Effector CD8-positive, alpha-beta T cell (primary cell): ENCODE data around the gene MAGEA12.
"Not testable (repeated sequence)": the region's sequence is repeated elsewhere in the genome, so short reads cannot be mapped to it uniquely, and the experiment has no call there.

ENCODE experiments used
- DNase-seq: peaks from one replicate; lab custom pipeline; 2025; lab: John Stamatoyannopoulos, UW
- total RNA-seq, 4 experiments: gene quantifications; one replicate each; lab custom pipeline; 2026; lab: John Stamatoyannopoulos, UW

Gene MAGEA12, protein sequence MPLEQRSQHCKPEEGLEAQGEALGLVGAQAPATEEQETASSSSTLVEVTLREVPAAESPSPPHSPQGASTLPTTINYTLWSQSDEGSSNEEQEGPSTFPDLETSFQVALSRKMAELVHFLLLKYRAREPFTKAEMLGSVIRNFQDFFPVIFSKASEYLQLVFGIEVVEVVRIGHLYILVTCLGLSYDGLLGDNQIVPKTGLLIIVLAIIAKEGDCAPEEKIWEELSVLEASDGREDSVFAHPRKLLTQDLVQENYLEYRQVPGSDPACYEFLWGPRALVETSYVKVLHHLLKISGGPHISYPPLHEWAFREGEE
- 0 to 0.27 (median 0.09) reads per million in 4 experiments for total RNA-seq

DNA sequence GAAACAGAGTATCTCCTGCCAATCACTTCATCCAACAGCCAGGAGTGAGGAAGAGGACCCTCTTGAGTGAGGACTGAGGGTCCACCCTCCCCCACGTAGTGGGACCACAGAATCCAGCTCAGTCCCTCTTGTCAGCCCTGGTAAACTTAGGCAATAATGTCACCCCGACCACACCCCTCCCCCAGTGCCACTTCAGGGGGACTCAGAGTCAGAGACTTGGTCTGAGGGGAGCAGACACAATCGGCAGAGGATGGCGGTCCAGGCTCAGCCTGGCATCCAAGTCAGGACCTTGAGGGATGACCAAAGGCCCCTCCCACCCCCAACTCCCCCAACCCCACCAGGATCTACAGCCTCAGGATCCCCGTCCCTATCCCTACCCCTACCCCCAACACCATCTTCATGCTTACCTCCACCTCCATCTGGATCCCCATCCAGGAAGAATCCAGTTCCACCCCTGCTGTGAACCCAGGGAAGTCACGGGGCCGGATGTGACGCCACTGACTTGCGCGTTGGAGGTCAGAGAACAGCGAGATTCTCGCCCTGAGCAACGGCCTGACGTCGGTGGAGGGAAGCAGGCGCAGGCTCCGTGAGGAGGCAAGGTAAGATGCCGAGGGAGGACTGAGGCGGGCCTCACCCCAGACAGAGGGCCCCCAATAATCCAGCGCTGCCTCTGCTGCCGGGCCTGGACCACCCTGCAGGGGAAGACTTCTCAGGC, at the start of gene MAGEA12, which contains the start of gene CSAG1:
Gene MAGEA12, plus strand, starts transcription at position 497 of the 715 bp plus-strand sequence. CDS start 2,405 bp downstream, outside the sequence.
Gene CSAG1, minus strand, starts transcription at position 461 of the 715 bp plus-strand sequence. CDS start 1,261 bp downstream, outside the sequence.
- no peak for DNase-seq

DNA sequence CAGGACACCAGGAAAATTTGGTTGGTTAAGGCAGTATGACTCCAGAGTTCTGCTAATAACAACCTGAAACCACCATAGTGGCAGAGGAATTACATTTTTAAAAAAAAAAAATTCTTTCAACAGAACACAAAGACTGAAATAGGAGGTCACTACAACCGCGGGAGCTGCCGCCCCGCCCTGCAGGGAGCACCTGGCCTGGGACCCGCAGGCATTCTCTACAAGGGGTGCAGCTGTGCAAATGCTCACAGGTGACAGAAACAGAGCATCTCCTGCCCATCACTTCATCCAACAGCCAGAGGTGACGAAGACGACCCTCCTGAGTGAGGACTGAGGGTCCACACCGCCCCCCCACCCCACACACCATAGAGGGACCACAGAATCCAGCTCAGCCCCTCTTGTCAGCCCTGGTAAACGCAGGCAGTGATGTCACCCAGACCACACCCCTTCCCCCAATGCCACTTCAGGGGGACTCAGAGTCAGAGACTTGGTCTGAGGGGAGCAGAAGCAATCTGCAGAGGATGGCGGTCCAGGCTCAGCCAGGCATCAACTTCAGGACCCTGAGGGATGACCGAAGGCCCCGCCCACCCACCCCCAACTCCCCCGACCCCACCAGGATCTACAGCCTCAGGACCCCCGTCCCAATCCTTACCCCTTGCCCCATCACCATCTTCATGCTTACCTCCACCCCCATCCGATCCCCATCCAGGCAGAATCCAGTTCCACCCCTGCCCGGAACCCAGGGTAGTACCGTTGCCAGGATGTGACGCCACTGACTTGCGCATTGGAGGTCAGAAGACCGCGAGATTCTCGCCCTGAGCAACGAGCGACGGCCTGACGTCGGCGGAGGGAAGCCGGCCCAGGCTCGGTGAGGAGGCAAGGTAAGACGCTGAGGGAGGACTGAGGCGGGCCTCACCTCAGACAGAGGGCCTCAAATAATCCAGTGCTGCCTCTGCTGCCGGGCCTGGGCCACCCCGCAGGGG, 35.3 kb upstream of the MAGEA12 start, which contains the start of gene MAGEA3:
Gene MAGEA3, plus strand, starts transcription at position 843 of the 980 bp plus-strand sequence. CDS start 2,039 bp downstream, outside the sequence.
- not testable (repeated sequence) for DNase-seq

DNA sequence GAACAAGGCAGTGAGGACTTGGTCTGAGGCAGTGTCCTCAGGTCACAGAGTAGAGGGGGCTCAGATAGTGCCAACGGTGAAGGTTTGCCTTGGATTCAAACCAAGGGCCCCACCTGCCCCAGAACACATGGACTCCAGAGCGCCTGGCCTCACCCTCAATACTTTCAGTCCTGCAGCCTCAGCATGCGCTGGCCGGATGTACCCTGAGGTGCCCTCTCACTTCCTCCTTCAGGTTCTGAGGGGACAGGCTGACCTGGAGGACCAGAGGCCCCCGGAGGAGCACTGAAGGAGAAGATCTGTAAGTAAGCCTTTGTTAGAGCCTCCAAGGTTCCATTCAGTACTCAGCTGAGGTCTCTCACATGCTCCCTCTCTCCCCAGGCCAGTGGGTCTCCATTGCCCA, 33.2 kb upstream of the MAGEA12 start:
- not testable (repeated sequence) for DNase-seq

DNA sequence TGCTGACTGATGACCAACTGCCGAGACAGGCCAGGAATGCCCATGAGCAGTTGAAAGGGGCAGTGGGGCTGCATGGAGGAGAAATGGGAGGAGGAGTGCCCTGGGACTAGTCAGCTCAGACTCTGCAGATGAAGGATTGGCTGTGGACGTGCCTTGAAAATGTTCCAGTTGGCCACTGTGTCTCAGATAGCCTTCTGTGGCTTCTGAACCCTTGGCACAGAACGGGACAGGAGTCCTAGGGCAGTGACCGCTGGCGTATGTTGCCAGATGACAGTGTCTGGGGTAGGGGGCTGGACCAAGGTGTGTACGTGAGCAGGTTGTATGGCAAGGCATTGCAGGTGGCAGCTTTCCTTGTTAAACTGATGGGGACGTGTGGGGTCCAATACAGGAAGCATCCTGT, 27.1 kb upstream of the MAGEA12 start:
- not testable (repeated sequence) for DNase-seq

DNA sequence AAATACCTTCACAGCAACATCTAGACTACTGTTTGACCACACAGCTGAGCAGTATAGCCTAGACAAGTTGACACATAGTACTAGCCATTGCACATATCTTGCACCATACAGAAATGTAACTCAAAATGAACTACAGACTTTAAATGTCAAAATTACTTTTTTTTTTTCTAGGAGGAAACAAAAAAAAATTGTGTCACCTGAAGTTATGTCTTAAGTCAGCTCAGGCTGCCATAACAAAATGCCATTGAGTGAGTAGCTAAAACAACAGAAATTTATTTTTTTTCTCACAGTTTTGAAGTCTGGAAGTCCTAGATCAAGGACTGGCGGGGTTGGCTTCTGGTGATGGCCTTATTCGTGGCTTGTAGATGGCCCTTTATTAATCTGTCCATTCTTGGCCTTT, 24.4 kb upstream of the MAGEA12 start, which contains the start of gene CSAG2:
Gene CSAG2, minus strand, starts transcription at position 101 of the 400 bp plus-strand sequence. CDS start 161 bp downstream, outside the sequence.
- DNase-seq, result not testable (repeated sequence)

DNA sequence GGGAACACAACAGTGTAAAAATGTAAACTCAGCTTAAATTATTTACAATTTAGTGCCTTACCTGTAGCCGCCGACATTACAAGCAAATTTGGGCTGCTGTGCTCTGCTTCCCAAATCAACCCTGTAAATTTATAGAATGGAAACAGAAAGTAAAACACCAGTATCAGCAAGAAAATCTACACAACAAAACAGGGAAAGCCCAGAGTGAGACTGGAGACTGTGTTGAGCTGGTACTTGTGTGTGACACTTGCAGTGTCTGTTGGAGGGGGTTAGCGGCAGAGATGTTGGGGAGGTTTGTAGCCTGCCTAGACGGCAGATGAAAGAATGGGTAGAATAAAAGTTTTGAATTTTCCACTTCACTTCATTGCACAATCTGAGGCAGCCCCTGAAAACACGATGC, 20.4 kb upstream of the MAGEA12 start:
- not testable (repeated sequence) for DNase-seq

DNA sequence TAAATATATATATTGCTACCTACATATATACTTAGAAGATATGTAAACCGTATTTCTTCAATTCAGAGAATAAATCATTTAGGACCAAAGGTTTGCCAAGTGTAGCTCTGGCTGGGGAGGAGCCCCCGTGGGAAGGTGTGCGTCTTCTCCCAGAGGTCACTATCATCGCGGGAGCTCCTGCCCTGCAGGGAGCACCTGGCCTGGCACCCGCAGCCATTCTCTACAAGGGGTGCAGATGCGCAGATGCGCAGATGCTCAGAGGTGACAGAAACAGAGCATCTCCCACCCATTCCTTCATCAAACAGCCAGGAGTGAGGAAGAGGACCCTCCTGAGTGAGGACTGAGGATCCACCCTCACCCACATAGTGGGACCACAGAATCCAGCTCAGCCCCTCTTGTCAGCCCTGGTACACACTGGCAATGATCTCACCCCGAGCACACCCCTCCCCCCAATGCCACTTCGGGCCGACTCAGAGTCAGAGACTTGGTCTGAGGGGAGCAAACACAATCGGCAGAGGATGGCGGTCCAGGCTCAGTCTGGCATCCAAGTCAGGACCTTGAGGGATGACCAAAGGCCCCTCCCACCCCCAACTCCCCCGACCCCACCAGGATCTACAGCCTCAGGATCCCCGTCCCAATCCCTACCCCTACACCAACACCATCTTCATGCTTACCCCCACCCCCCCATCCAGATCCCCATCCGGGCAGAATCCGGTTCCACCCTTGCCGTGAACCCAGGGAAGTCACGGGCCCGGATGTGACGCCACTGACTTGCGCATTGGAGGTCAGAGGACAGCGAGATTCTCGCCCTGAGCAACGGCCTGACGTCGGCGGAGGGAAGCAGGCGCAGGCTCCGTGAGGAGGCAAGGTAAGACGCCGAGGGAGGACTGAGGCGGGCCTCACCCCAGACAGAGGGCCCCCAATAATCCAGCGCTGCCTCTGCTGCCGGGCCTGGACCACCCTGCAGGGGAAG, 19.5 kb upstream of the MAGEA12 start, which contains the start of gene MAGEA2B:
Gene MAGEA2B, plus strand, starts transcription at position 814 of the 973 bp plus-strand sequence. CDS start 2,479 bp downstream, outside the sequence.
- not testable (repeated sequence) for DNase-seq

DNA sequence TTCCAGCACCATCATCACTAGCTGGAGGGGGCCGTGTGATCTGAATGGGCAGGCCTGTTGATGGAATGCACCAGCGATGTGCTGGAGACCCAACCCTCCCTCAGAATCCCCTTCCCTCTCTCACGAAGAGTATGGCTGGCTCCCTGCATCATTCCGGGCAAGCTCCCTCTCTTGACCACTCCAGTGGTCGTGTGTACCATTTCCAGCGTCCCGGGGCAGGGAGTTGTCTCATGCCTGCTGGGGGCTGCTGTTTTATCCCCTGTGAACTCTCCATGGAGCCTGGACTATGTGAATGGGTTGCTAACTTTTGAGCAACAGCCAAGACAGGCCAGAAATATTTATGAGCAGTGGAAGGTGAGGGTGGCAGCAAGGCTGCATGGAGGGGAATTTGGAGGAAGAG, 8.1 kb upstream of the MAGEA12 start:
- no peak for DNase-seq

DNA sequence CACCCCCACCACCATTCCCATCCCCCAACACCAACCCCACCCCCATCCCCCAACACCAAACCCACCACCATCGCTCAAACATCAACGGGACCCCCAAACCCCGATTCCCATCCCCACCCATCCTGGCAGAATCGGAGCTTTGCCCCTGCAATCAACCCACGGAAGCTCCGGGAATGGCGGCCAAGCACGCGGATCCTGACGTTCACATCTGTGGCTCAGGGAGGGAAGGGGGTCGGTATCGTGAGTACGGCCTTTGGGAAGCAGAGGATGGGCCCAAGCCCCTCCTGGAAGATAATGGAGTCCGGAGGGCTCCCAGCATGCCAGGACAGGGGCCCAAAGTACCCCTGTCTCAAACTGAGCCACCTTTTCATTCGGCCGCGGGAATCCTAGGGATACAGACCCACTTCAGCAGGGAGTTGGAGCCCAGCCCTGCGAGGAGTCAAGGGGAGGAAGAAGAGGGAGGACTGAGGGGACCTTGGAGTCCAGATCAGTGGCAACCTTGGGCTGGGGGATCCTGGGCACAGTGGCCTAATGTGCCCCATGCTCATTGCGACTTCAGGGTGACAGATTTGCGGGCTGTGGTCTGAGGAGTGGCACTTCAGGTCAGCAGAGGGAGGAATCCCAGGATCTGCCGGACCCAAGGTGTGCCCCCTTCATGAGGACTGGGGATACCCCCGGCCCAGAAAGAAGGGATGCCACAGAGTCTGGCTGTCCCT, 744 bp downstream of the MAGEA12 start:
- DNase-seq, result not testable (repeated sequence)

DNA sequence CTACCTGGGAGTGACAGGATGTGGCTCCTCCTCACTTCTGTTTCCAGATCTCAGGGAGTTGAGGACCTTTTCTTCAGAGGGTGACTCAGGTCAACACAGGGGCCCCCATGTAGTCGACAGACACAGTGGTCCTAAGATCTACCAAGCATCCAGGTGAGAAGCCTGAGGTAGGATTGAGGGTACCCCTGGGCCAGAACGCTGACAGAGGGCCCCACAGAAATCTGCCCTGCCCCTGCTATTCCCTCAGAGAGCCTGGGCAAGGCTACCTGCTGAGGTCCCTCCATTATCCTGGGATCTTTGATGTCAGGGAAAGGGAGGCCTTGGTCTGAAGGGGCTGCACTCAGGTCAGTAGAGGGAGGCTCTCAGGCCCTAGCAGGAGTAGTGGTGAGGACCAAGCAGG, 1.5 kb downstream of the MAGEA12 start:
- no peak for DNase-seq

DNA sequence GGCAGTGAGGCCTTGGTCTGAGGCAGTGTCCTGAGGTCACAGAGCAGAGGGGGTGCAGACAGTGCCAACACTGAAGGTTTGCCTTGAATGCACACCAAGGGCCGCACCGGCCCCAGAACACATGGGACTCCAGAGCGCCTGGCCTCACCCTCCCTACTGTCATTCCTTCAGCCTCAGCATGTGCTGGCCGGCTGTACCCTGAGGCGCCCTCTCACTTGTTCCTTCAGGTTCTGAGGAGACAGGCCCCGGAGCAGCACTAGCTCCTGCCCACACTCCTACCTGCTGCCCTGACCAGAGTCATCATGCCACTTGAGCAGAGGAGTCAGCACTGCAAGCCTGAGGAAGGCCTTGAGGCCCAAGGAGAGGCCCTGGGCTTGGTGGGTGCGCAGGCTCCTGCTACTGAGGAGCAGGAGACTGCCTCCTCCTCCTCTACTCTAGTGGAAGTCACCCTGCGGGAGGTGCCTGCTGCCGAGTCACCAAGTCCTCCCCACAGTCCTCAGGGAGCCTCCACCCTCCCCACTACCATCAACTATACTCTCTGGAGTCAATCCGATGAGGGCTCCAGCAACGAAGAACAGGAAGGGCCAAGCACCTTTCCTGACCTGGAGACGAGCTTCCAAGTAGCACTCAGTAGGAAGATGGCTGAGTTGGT, 2.4 kb downstream of the MAGEA12 start:
- DNase-seq, result no peak

DNA sequence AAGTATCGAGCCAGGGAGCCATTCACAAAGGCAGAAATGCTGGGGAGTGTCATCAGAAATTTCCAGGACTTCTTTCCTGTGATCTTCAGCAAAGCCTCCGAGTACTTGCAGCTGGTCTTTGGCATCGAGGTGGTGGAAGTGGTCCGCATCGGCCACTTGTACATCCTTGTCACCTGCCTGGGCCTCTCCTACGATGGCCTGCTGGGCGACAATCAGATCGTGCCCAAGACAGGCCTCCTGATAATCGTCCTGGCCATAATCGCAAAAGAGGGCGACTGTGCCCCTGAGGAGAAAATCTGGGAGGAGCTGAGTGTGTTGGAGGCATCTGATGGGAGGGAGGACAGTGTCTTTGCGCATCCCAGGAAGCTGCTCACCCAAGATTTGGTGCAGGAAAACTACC, 3.0 kb downstream of the MAGEA12 start:
- DNase-seq, result not testable (repeated sequence)

DNA sequence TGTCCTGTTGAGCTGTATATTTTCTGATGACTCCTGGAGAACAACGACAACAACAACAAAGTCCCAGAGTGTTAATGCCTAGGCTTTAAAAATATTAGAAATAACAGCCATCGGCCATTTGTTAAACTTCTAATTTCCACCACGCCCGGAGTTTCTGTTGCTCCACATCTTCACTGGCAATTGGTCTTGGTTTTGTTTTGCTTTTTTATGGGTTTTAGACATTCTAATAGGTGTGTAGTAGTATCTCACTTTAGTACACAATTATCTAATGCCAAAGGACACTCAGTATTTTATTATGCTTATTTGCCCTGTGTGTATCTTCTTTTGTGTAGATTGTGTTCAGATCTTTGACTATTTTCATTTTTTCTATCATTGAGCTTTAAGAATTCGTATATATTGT, 5.0 kb downstream of the MAGEA12 start:
- DNase-seq, result no peak

DNA sequence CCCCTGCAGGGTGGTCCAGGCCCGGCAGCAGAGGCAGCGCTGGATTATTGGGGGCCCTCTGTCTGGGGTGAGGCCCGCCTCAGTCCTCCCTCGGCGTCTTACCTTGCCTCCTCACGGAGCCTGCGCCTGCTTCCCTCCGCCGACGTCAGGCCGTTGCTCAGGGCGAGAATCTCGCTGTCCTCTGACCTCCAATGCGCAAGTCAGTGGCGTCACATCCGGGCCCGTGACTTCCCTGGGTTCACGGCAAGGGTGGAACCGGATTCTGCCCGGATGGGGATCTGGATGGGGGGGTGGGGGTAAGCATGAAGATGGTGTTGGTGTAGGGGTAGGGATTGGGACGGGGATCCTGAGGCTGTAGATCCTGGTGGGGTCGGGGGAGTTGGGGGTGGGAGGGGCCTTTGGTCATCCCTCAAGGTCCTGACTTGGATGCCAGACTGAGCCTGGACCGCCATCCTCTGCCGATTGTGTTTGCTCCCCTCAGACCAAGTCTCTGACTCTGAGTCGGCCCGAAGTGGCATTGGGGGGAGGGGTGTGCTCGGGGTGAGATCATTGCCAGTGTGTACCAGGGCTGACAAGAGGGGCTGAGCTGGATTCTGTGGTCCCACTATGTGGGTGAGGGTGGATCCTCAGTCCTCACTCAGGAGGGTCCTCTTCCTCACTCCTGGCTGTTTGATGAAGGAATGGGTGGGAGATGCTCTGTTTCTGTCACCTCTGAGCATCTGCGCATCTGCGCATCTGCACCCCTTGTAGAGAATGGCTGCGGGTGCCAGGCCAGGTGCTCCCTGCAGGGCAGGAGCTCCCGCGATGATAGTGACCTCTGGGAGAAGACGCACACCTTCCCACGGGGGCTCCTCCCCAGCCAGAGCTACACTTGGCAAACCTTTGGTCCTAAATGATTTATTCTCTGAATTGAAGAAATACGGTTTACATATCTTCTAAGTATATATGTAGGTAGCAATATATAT, 20.4 kb downstream of the MAGEA12 start, which contains the start of gene MAGEA2:
Gene MAGEA2, minus strand, starts transcription at position 157 of the 965 bp plus-strand sequence. CDS start 2,479 bp downstream, outside the sequence.
- DNase-seq, result not testable (repeated sequence)

DNA sequence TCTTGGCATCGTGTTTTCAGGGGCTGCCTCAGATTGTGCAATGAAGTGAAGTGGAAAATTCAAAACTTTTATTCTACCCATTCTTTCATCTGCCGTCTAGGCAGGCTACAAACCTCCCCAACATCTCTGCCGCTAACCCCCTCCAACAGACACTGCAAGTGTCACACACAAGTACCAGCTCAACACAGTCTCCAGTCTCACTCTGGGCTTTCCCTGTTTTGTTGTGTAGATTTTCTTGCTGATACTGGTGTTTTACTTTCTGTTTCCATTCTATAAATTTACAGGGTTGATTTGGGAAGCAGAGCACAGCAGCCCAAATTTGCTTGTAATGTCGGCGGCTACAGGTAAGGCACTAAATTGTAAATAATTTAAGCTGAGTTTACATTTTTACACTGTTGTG, 21.3 kb downstream of the MAGEA12 start:
- DNase-seq, result not testable (repeated sequence)

DNA sequence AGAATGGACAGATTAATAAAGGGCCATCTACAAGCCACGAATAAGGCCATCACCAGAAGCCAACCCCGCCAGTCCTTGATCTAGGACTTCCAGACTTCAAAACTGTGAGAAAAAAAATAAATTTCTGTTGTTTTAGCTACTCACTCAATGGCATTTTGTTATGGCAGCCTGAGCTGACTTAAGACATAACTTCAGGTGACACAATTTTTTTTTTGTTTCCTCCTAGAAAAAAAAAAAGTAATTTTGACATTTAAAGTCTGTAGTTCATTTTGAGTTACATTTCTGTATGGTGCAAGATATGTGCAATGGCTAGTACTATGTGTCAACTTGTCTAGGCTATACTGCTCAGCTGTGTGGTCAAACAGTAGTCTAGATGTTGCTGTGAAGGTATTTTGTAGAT, 25.4 kb downstream of the MAGEA12 start, which contains the start of gene CSAG3:
Gene CSAG3, plus strand, starts transcription at position 301 of the 400 bp plus-strand sequence.
- not testable (repeated sequence) for DNase-seq

DNA sequence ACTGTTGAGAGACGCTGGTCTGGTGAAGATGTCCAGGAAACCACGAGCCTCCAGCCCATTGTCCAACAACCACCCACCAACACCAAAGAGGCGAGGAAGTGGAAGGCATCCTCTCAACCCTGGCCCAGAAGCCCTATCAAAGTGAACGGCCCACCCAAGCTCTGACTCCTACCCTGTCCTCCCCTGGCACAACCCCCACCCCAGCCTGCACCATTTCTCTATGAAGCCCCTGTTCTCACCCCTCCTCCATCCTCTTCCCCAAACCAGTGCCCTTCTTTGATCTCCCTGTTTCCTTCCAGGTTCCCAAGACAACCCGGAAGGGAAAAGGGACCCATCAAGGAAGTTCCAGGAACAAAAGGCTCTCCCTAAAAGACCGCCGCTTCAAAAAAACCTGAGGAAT, 26.0 kb downstream of the MAGEA12 start:
- DNase-seq, result not testable (repeated sequence)
